HepG2 (cell line): ENCODE measurements around the gene COLEC12. TPM values are rescaled to one million over a fixed set of nuclear protein-coding genes. Genes with fewer than 3 reads are reported as not detected.

Experiments
- ATAC-seq: fragments of 200-7000 bp; cut with Tn5 transposase; 3 replicates; pipeline ENCODE4 v1.9.1; 2020; ENCODE audit warnings: mild to moderate bottlenecking, moderate library complexity
- BruUV-seq: library from RNA; stranded (reverse); fragments of 400-500 nt; replicated peaks from 2 replicates; lab custom pipeline; 2021; lab: Mats Ljungman, UMichigan
- CTCF ChIA-PET: fragments of 300-600 bp; formaldehyde crosslinking; extraction: SDS; loops from one replicate; lab custom pipeline; 2021; ENCODE audit warnings: low total read pairs, inconsistent platforms, low intra/inter-chr PET ratio; lab: Yijun Ruan, JAX
- POLR2A ChIA-PET: fragments of 350-600 bp; sonication (Branson Sonifier 250); formaldehyde crosslinking; loops from one replicate; lab custom pipeline; 2020; ENCODE audit warnings: antibody characterized with exemption, inconsistent platforms; lab: Yijun Ruan, JAX
- DNase-seq: peaks from one replicate; pipeline ENCODE4 v3.0.0-alpha.2; 2015; ENCODE audit warnings: low spot score
- FAIRE-seq: peaks from 3 replicates; lab custom pipeline; 2011; peaks lifted over from hg19 to GRCh38; lab: Jason Lieb, UNC
- H2AFZ ChIP-seq: one replicate; pipeline ENCODE4 v1.6.1; 2011; ENCODE audit warnings: low read length, inconsistent platforms
- H3K27ac ChIP-seq: fragments of 300-600 bp; 3 replicates; pipeline ENCODE4 v1.8.0; 2011; ENCODE audit warnings: mixed run types, mild to moderate bottlenecking, mixed read lengths, low read length, inconsistent platforms; ENCODE audit not compliant: insufficient read depth; ENCODE audit errors: extremely low read length
- H3K27me3 ChIP-seq, 2 experiments: fragments of 200-600 bp in 1 of 2; 2 replicates in 1 of 2; 3 replicates in 1 of 2; pipeline versions ENCODE4 v1.6.0 to v1.8.0; 2011; ENCODE audit warnings: low read length in 2 of 2, mild to moderate bottlenecking in 2 of 2, moderate library complexity in 2 of 2, inconsistent platforms in 1 of 2; ENCODE audit not compliant: insufficient read depth in 2 of 2, control insufficient read depth in 1 of 2
- H3K36me3 ChIP-seq, 2 experiments: fragments of 200-600 bp in 1 of 2; replicated peaks in 1 of 2; 2 replicates in 1 of 2; 3 replicates in 1 of 2; pipeline versions ENCODE4 v1.5.1 to v1.8.0; 2011; ENCODE audit warnings: low read length in 2 of 2, inconsistent platforms in 1 of 2; ENCODE audit not compliant: insufficient read depth in 2 of 2, control insufficient read depth in 1 of 2
- H3K4me1 ChIP-seq: 2 replicates; pipeline ENCODE4 v1.5.1; 2012; ENCODE audit warnings: low read length, inconsistent platforms; ENCODE audit not compliant: insufficient read depth
- H3K4me2 ChIP-seq: 2 replicates; pipeline ENCODE4 v1.6.0; 2011; ENCODE audit warnings: low read depth, low read length, inconsistent platforms
- H3K4me3 ChIP-seq, 3 experiments: fragments of 200-600 bp in 1 of 3; sonication (generic), shearing (Covaris generic) in 1 of 3; replicated peaks in 1 of 3; 2 replicates each; pipeline ENCODE4 v1.5.1; 2011 to 2016; ENCODE audit warnings: low read length in 3 of 3, inconsistent platforms in 2 of 3, low read depth in 2 of 3, mild to moderate bottlenecking in 2 of 3, control low read depth in 1 of 3, mixed read lengths in 1 of 3; ENCODE audit not compliant: insufficient read depth in 1 of 3
- H3K79me2 ChIP-seq: one replicate; pipeline ENCODE4 v1.6.1; 2011; ENCODE audit warnings: low read length, inconsistent platforms; ENCODE audit not compliant: insufficient read depth
- H3K9ac ChIP-seq: 2 replicates; pipeline ENCODE4 v1.6.0; 2011; ENCODE audit warnings: mild to moderate bottlenecking, low read depth, low read length, inconsistent platforms; ENCODE audit not compliant: insufficient read depth
- H3K9me3 ChIP-seq: 2 replicates; pipeline ENCODE4 v1.5.1; 2012; ENCODE audit warnings: mild to moderate bottlenecking, low read length
- H4K20me1 ChIP-seq: 2 replicates; pipeline ENCODE4 v1.6.0; 2011; ENCODE audit warnings: inconsistent platforms, mild to moderate bottlenecking, low read length, moderate library complexity; ENCODE audit not compliant: insufficient read depth
- CBFB ChIP-seq: sonication (generic); formaldehyde crosslinking; IDR thresholded peaks from 2 replicates; pipeline ENCODE4 v1.4.0; 2020; ENCODE audit warnings: missing genetic modification reagents
- CBX2 ChIP-seq, 2 experiments: fragments of 200-600 bp in 1 of 2; sonication (generic); formaldehyde crosslinking in 1 of 2; IDR thresholded peaks; 2 replicates each; pipeline versions ENCODE4 v1.7.0 to v1.8.1; 2018 to 2022; ENCODE audit warnings: low read depth in 2 of 2, low read length in 1 of 2, mild to moderate bottlenecking in 1 of 2, missing genetic modification reagents in 1 of 2
- ETV5 ChIP-seq: IDR thresholded peaks from 2 replicates; pipeline ENCODE4 v1.6.1; 2018; ENCODE audit warnings: missing biosample characterization, missing genetic modification reagents, inconsistent platforms, borderline replicate concordance
- FOXP4 ChIP-seq: sonication (generic); formaldehyde crosslinking; IDR thresholded peaks from 2 replicates; pipeline ENCODE4 v1.4.0; 2020; ENCODE audit warnings: missing genetic modification reagents
- HMG20A ChIP-seq: IDR thresholded peaks from 2 replicates; pipeline ENCODE4 v1.6.1; 2016; ENCODE audit warnings: borderline replicate concordance
- JUND ChIP-seq: sonication (generic); formaldehyde crosslinking; IDR thresholded peaks from 2 replicates; pipeline ENCODE4 v1.8.0; 2022; ENCODE audit warnings: mild to moderate bottlenecking, missing genetic modification reagents
- NFIC ChIP-seq: IDR thresholded peaks from 2 replicates; pipeline ENCODE4 v1.6.1; 2012; ENCODE audit warnings: mild to moderate bottlenecking, low read length, inconsistent platforms
- POGZ ChIP-seq: sonication (generic); formaldehyde crosslinking; IDR thresholded peaks from 2 replicates; pipeline ENCODE4 v1.4.0; 2020; ENCODE audit warnings: mild to moderate bottlenecking, missing genetic modification reagents
- SMARCC2 ChIP-seq: fragments of 450-650 bp; IDR thresholded peaks from 2 replicates; pipeline ENCODE4 v1.6.1; 2017; ENCODE audit warnings: antibody characterized with exemption, mild to moderate bottlenecking
- SNAI1 ChIP-seq: sonication (generic); formaldehyde crosslinking; IDR thresholded peaks from 2 replicates; pipeline ENCODE4 v1.5.0; 2020; ENCODE audit warnings: mild to moderate bottlenecking, missing genetic modification reagents, borderline replicate concordance
- SRF ChIP-seq: IDR thresholded peaks from 2 replicates; pipeline ENCODE4 v1.6.1; 2011; ENCODE audit warnings: mild to moderate bottlenecking, low read depth, low read length, moderate library complexity
- ZNF275 ChIP-seq: sonication (generic); formaldehyde crosslinking; IDR thresholded peaks from 2 replicates; pipeline ENCODE4 v1.8.0; 2022; ENCODE audit warnings: missing genetic modification reagents, mild to moderate bottlenecking, inconsistent platforms, borderline replicate concordance
- ZNF552 ChIP-seq: sonication (generic); formaldehyde crosslinking; IDR thresholded peaks from 2 replicates; pipeline ENCODE4 v1.9.0; 2022; ENCODE audit warnings: missing genetic modification reagents, mild to moderate bottlenecking, borderline replicate concordance
- ZNF576 ChIP-seq: sonication (generic); formaldehyde crosslinking; IDR thresholded peaks from 2 replicates; pipeline ENCODE4 v1.4.0; 2020; ENCODE audit warnings: mild to moderate bottlenecking, missing genetic modification reagents
- ZNF616 ChIP-seq: sonication (generic); formaldehyde crosslinking; IDR thresholded peaks from 2 replicates; pipeline ENCODE4 v1.5.0; 2020; ENCODE audit warnings: low read depth, mild to moderate bottlenecking, missing genetic modification reagents
- ZNF687 ChIP-seq: sonication (generic); formaldehyde crosslinking; IDR thresholded peaks from 2 replicates; pipeline ENCODE4 v1.5.1; 2020; ENCODE audit warnings: mild to moderate bottlenecking, missing genetic modification reagents, moderate library complexity
- WGBS: methylation state at CpG from one replicate; pipeline ENCODE4 v1.1.6; 2017; ENCODE audit warnings: low lambda C conversion rate; 5-methylcytosine and 5-hydroxymethylcytosine counted together
- in situ Hi-C: cut with HindIII; loops from 2 replicates; pipeline ENCODE4 v1.10.0; 2017; ENCODE audit warnings: low pct_unique_long_range_greater_than_20kb; ENCODE audit not compliant: extremely low pct_ligation_motif_present
- intact Hi-C: fragments of 100-400 bp; cut with micrococcal nuclease; formaldehyde crosslinking; loops from one replicate; pipeline ENCODE4 v1.10.0; 2022; ENCODE audit not compliant: unreplicated experiment
- polyA plus RNA-seq, 8 experiments: library from polyadenylated mRNA; depleted of rRNA in 3 of 8; stranded (reverse) in 7 of 8; unstranded in 1 of 8; fragments of >200 nt; fragmentation: Illumina TruSeq in 4 of 8; extraction: Trizol in 4 of 8; gene quantifications; 2 replicates each; pipeline versions ENCODE4 v1.2.1 to v1.2.3, GENCODE V29; 2011 to 2016; ENCODE audit warnings: low read depth in 4 of 8, missing spikeins in 1 of 8, mixed read lengths in 1 of 8; ENCODE audit not compliant: insufficient read depth in 1 of 8
- total RNA-seq, 5 experiments: library from RNA; depleted of rRNA; stranded (reverse); fragments of >200 nt; fragmentation: Illumina TruSeq; extraction: Trizol; gene quantifications; 2 replicates each; pipeline ENCODE4 v1.2.3, GENCODE V29; 2016; ENCODE audit warnings: low read depth in 1 of 5

The COLEC12 gene
- total and polyA plus RNA-seq, 2 of the 13 experiments (the other 11 are each of a cell fraction or from before 2014, with no cell fraction given), result 0.02 to 0.11 TPM

- H3K79me2 ChIP-seq, result no peaks in the 10 kb centered on the region
- ChIA-PET CTCF (no interaction called here), POLR2A (no interaction called here)
- in situ Hi-C loops, result no loop called here
- no peaks in the 10 kb centered on the region for H3K27me3 ChIP-seq
- DNase-seq (no peak), FAIRE-seq (no peak), ATAC-seq (no peak)
- H3K4me1 ChIP-seq, result no peaks in the 10 kb centered on the region
- no peak overlapping the region for H2AFZ ChIP-seq
- intact Hi-C loops, result no loop called here
- no peak overlapping the region for H3K4me2 ChIP-seq
- no peak overlapping the region for H3K27ac ChIP-seq
- no peaks in the 10 kb centered on the region for H4K20me1 ChIP-seq
- no peaks in the 10 kb centered on the region for H3K36me3 ChIP-seq
- H3K4me3 ChIP-seq, result no peak overlapping the region
- BruUV-seq, result no TSS peak
- H3K9me3 ChIP-seq, result no peaks in the 10 kb centered on the region
- no peak overlapping the region for H3K9ac ChIP-seq
- 38% methylated on average over 6 of the region's 6 CpGs for WGBS
- TF ChIP-seq ZNF552 (CRISPR knock-in tag) (no peak), ZNF275 (no peak), ETV5 (CRISPR knock-in tag) (no peak), SNAI1 (CRISPR knock-in tag) (no peak), SMARCC2 (no peak), SRF (no peak), HMG20A (CRISPR knock-in tag) (no peak), CBFB (CRISPR knock-in tag) (no peak), ZNF616 (CRISPR knock-in tag) (no peak), ZNF687 (CRISPR knock-in tag) (no peak), NFIC (no peak), FOXP4 (CRISPR knock-in tag) (no peak), CBX2 (IDR thresholded peaks at IDR 0.05; ENCODE audit: low read depth, low read length) (no peak), CBX2 (CRISPR knock-in tag; IDR thresholded peaks at IDR 0.05; ENCODE audit: low read depth) (no peak), JUND (CRISPR knock-in tag) (no peak), POGZ (CRISPR knock-in tag) (no peak), ZNF576 (CRISPR knock-in tag) (no peak)
Measured at GRCh38 chr18:394262-394986, 106.1 kb downstream of the COLEC12 start.
